Coronary artery (tissue), 2 donors: ENCODE results near the gene GRID2.

Source experiments
- DNase-seq: peaks from one replicate; pipeline ENCODE4 v3.0.0-alpha.2; 2017; ENCODE audit warnings: low spot score
- H3K27ac ChIP-seq, 2 donors: fragments of 200-600 bp; sonication (generic); one replicate each; pipeline ENCODE4 v1.5.1; 2016 to 2019
- H3K4me3 ChIP-seq: fragments of 200-600 bp; sonication (generic); 2 replicates; pipeline ENCODE4 v1.5.1; 2016; ENCODE audit warnings: mild to moderate bottlenecking, moderate library complexity
- CTCF ChIP-seq: fragments of 200-600 bp; sonication (generic); IDR thresholded peaks from one replicate; pipeline ENCODE4 v1.5.1; 2019; ENCODE audit warnings: antibody characterized with exemption

GRID2 gene

GRCh38 chr4:93775551-93775950, 1471.8 kb downstream of the GRID2 start:
- no peak for DNase-seq
- TF ChIP-seq CTCF, result no peak
- no peak overlapping the region for H3K4me3 ChIP-seq
- H3K27ac ChIP-seq, result no peak overlapping the region

- Histone ChIP-seq H3K27ac (no peak overlapping the region), H3K4me3 (no peak overlapping the region)
- no peak for DNase-seq
- TF ChIP-seq CTCF, result no peak
Observed at GRCh38 chr4:93776386-93777080, 1472.8 kb downstream of the GRID2 start.

GRCh38 chr4:93777081-93777460, 1473.3 kb downstream of the GRID2 start:
- no peak for TF ChIP-seq CTCF
- no peak for DNase-seq
- H3K4me3 ChIP-seq, result no peak overlapping the region
- H3K27ac ChIP-seq, result no peak overlapping the region

- no peak for TF ChIP-seq CTCF
Observed at GRCh38 chr4:93779228-93779627, 1475.5 kb downstream of the GRID2 start.

GRCh38 chr4:93780080-93780479, 1476.3 kb downstream of the GRID2 start:
- no peak for DNase-seq
- Histone ChIP-seq H3K27ac (no peak overlapping the region), H3K4me3 (no peak overlapping the region)
- TF ChIP-seq CTCF, result no peak

More at GRCh38 chr4:93779228-93779627, 1475.5 kb downstream of the GRID2 start:
- no peak overlapping the region for H3K4me3 ChIP-seq
- no peak overlapping the region for H3K27ac ChIP-seq
- no peak for DNase-seq

GRCh38 chr4:93781198-93781597, 1477.4 kb downstream of the GRID2 start:
- Histone ChIP-seq H3K27ac (no peak overlapping the region), H3K4me3 (no peak overlapping the region)
- no peak for TF ChIP-seq CTCF
- no peak for DNase-seq

- no peak for TF ChIP-seq CTCF
- Histone ChIP-seq H3K27ac (no peak overlapping the region), H3K4me3 (no peak overlapping the region)
- no peak for DNase-seq
Observed at GRCh38 chr4:93786149-93786548, 1482.4 kb downstream of the GRID2 start.
